Measurements from ENCODE around the gene SEMG2. TPM values are rescaled to one million over a fixed set of nuclear protein-coding genes. Genes with fewer than 3 reads are reported as not detected.

SEMG2 gene
- total and polyA plus RNA-seq, 2 donors (not counting 1 experiment from before 2014, with no cell fraction given) = not detected

GRCh38 chr20:45174434-45175364 lies 46.5 kb upstream of the SEMG2 start, which contains the start of gene PI3:
Gene PI3, plus strand, starts transcription at chr20:45174902. Its CDS starts 21 bp downstream, at chr20:45174923.
- WGBS (ENCODE audit: insufficient coverage) = 79% methylated on average over 5 of the region's 8 CpGs
- Histone ChIP-seq H3K9me3 (ENCODE audit: control extremely low read depth in 1 of 3, control insufficient read depth in 2 of 3, insufficient read depth in 1 of 3, low read length in 2 of 3) (no peaks in the 10 kb centered on the region), H3K4me3 (ENCODE audit: control extremely low read depth in 1 of 5, extremely low read depth in 1 of 5, insufficient read depth in 1 of 5, low read depth in 2 of 5, low read length in 4 of 5) (no peak within 1 kb of the TSS), H3K4me2 (replicated peaks; ENCODE audit: low read depth, low read length, poor library complexity, severe bottlenecking) (no peak within 1 kb of the TSS), H3K36me3 (replicated peaks in 1 of 2; ENCODE audit: control extremely low read depth in 1 of 2, control insufficient read depth in 1 of 2, extremely low read depth in 1 of 2, insufficient read depth in 2 of 2, low read length in 1 of 2) (no peaks in the 10 kb centered on the region), H3K27ac (ENCODE audit: low read length in 2 of 2) (no peak within 1 kb of the TSS), H4K20me1 (ENCODE audit: control insufficient read depth, insufficient read depth, low read length, poor library complexity, severe bottlenecking) (no peaks in the 10 kb centered on the region), H3K4me1 (ENCODE audit: control insufficient read depth in 2 of 2, insufficient read depth in 2 of 2, low read length in 2 of 2) (no peaks in the 10 kb centered on the region), H3K9ac (ENCODE audit: low read length) (no peak within 1 kb of the TSS), H3K27me3 (replicated peaks in 1 of 4; ENCODE audit: control extremely low read depth in 1 of 4, control insufficient read depth in 3 of 4, insufficient read depth in 4 of 4, low read length in 3 of 4) (peaks cover 0 to 3% (median 0%) of the 10 kb centered on the region in 4 experiments), H3K79me2 (ENCODE audit: control insufficient read depth, insufficient read depth, low read length) (no peaks in the 10 kb centered on the region), H2AFZ (ENCODE audit: insufficient read depth, low read depth, low read length, poor library complexity, severe bottlenecking) (no peak within 1 kb of the TSS)
- DNase-seq (no peak), ATAC-seq (ENCODE audit: low read depth) (no peak)
- TF ChIP-seq CTCF (IDR thresholded peaks at IDR 0.05) (no peak), EZH2 (IDR thresholded peaks at IDR 0.05; ENCODE audit: borderline replicate concordance, insufficient read depth, low read depth, low read length, poor library complexity, severe bottlenecking) (no peak)
- Mint-ChIP-seq H3K27ac (no peak within 1 kb of the TSS), H3K27me3 (peaks cover 14% of the 10 kb centered on the region), H3K4me1 (no peaks in the 10 kb centered on the region), H3K9me3 (ENCODE audit: insufficient read depth) (no peaks in the 10 kb centered on the region), H3K4me3 (no peak within 1 kb of the TSS)
- CTCF ChIA-PET = no interaction called here
- intact Hi-C loops (cut with micrococcal nuclease) = no loop called here
- POLR2A ChIA-PET = no interaction called here

Data from B cell (primary cell).